ENCODE measurements around the gene VIPAS39. TPM values are rescaled to one million over a fixed set of nuclear protein-coding genes. Genes with fewer than 3 reads are reported as not detected.

The VIPAS39 gene
- 10 to 100 TPM; 10.6 to 14.7 (median 11.9) TPM for total RNA-seq
- polyA plus RNA-seq = 8.5 TPM
- long read RNA-seq, donor 1, transcript VIPAS39-211 (20 exons, 2,562 nt) = major isoform, 8 of 10 reads
- long read RNA-seq, donor 1, partial matches to known transcripts = 2 of 10 reads
- long read RNA-seq, donor 1, other reads (novel, unspliced or antisense) = 0 of 10 reads
- long read RNA-seq, donor 2, partial matches to known transcripts = 0 of 4 reads
- long read RNA-seq, donor 2, other reads (novel, unspliced or antisense) = 3 of 4 reads
- long read RNA-seq, donor 3, transcript VIPAS39-211 (20 exons, 2,562 nt) = major isoform, 14 of 20 reads
- long read RNA-seq, donor 3, partial matches to known transcripts = 2 of 20 reads
- long read RNA-seq, donor 3, other reads (novel, unspliced or antisense) = 4 of 20 reads
- long read RNA-seq, donor 4, partial matches to known transcripts = 0 of 3 reads
- long read RNA-seq, donor 4, other reads (novel, unspliced or antisense) = 2 of 3 reads

- H3K27ac ChIP-seq (ENCODE audit: low read length) = peak within 1 kb of the TSS; percentile 95
- H3K4me3 ChIP-seq (ENCODE audit: low read length) = peak within 1 kb of the TSS; percentile 82
- intact Hi-C loops (cut with DNase I) = loop anchor here in 2 of 4 donors (5.0 to 10.0 kb wide), 2 partner anchors 87 to 135 kb away; partner anchors contain the start of genes GSTZ1 (in 1 of the 2) and POMT2 (in 1 of the 2)
- H3K9me3 ChIP-seq (ENCODE audit: control insufficient read depth, low read length) = no peaks in the 10 kb centered on the region
- H3K27me3 ChIP-seq (ENCODE audit: control insufficient read depth, insufficient read depth) = no peaks in the 10 kb centered on the region
- under 1% methylated on average over 50 of the region's 50 CpGs for WGBS
- H3K4me1 ChIP-seq (ENCODE audit: control insufficient read depth, insufficient read depth, low read length) = no peaks in the 10 kb centered on the region
- ATAC-seq (peak; percentile 99), DNase-seq (peak; percentile 95 to 97 (median 95))
These were observed at the start of gene VIPAS39, which contains the start of gene AHSA1 for GRCh38 chr14:77457522-77458248. TSS of gene VIPAS39 (minus strand) at chr14:77457601. CDS start at chr14:77454102, 3,499 bp downstream. TSS of gene AHSA1 (plus strand) at chr14:77458093. CDS start at chr14:77458190, 97 bp downstream.

DNA sequence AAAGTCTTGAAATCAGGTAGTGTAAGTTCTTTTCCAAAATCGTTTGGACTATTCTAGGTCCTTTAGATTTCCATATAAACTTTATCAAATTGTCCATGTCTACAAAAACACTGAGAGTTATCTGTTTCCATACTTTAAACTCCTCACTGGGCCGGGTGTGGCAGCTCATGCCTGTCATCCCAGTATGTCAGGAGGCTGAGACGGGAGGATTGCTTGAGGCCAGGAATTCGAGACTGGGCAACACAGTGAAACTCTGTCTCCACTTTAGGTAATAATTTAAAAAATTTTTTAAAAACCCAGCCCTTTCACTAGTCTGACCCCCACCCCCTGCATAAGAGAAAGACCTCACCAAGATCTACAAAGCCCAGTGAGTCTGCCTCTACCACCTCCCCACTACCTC is 47.6 kb upstream of the VIPAS39 start:
- intact Hi-C loops (cut with DNase I) = no loop called here
- Histone ChIP-seq H3K4me1 (ENCODE audit: control insufficient read depth, insufficient read depth, low read length) (no peaks in the 10 kb centered on the region), H3K4me3 (ENCODE audit: low read length) (no peak overlapping the region), H3K27me3 (ENCODE audit: control insufficient read depth, insufficient read depth) (no peaks in the 10 kb centered on the region), H3K9me3 (ENCODE audit: control insufficient read depth, low read length) (no peaks in the 10 kb centered on the region), H3K27ac (ENCODE audit: low read length) (no peak overlapping the region)
- ATAC-seq = no peak
- WGBS = 71% methylated on average over 4 of the region's 4 CpGs
- DNase-seq = no peak

DNA sequence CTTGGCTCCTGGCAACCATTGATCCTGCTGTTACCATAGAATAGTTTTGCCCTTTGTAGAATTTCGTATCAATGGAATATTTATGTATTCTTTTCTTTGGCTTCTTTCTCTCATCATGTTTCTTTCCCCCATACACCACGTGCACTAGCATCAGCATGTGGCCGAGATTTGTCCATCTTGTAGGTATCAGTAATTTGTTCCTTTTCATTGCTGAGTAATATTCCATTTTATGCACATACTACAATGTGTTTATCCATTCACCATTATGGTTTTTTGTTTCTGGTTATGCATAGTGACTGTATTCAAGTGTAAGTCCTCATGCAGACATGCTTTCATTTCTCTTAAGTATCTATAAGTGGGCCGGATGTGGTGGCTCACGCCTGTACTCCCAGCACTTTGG is 45.7 kb upstream of the VIPAS39 start:
- no peaks in the 10 kb centered on the region for H3K27me3 ChIP-seq (ENCODE audit: control insufficient read depth, insufficient read depth)
- WGBS = 97% methylated on average over 5 of the region's 5 CpGs
- ATAC-seq = no peak
- H3K9me3 ChIP-seq (ENCODE audit: control insufficient read depth, low read length) = no peaks in the 10 kb centered on the region
- H3K27ac ChIP-seq (ENCODE audit: low read length) = no peak overlapping the region
- DNase-seq = no peak
- no peak overlapping the region for H3K4me3 ChIP-seq (ENCODE audit: low read length)
- no peaks in the 10 kb centered on the region for H3K4me1 ChIP-seq (ENCODE audit: control insufficient read depth, insufficient read depth, low read length)
- intact Hi-C loops (cut with DNase I) = no loop called here

DNA sequence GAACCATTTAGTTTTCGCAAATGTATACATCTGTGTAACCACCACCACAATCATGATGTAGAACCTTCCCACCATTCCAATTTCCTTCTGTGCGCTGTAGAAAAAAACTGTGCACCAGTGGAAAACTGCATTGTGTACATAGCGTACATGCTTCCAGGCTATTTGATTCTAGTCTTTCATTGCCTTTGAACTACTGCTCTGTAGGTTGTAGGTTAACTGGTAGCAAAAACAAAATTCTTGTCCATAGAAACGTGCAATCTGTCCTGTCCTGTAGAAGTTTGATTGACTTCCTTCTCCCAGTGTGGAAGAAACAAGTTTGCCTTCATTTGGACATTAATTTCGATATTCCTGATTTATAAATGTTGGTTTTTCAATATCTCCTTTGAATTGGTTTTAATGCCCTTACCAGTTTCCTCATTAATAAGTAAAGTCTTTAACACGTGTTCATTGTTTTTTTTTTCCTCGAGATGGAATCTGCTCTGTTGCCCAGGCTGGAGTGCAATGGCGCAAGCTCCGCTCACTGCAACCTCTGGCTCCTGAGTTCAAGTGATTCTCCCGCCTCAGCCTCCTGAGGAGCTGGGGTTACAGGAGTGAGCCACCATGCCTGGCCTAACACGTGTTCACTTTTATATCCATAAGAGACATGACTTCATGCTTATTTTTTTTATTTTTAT is 44.8 kb upstream of the VIPAS39 start:
- Histone ChIP-seq H3K4me3 (ENCODE audit: low read length) (no peak overlapping the region), H3K9me3 (ENCODE audit: control insufficient read depth, low read length) (no peaks in the 10 kb centered on the region), H3K27me3 (ENCODE audit: control insufficient read depth, insufficient read depth) (no peaks in the 10 kb centered on the region), H3K4me1 (ENCODE audit: control insufficient read depth, insufficient read depth, low read length) (no peaks in the 10 kb centered on the region), H3K27ac (ENCODE audit: low read length) (no peak overlapping the region)
- intact Hi-C loops (cut with DNase I) = no loop called here
- ATAC-seq = no peak
- WGBS = 80% methylated on average over 11 of the region's 11 CpGs
- DNase-seq = no peak

- H3K4me1 ChIP-seq (ENCODE audit: control insufficient read depth, insufficient read depth, low read length) = peaks cover 3% of the 10 kb centered on the region
- intact Hi-C loops (cut with DNase I) = no loop called here
- ATAC-seq (peak; percentile 18), DNase-seq (peak in 1 of 3 donors; percentile 53)
- WGBS = 3% methylated on average over 53 of the region's 53 CpGs
- peak overlapping the region; percentile 49 for H3K4me3 ChIP-seq (ENCODE audit: low read length)
- no peaks in the 10 kb centered on the region for H3K27me3 ChIP-seq (ENCODE audit: control insufficient read depth, insufficient read depth)
- H3K9me3 ChIP-seq (ENCODE audit: control insufficient read depth, low read length) = no peaks in the 10 kb centered on the region
- H3K27ac ChIP-seq (ENCODE audit: low read length) = no peak overlapping the region
These were observed 41.7 kb upstream of the VIPAS39 start for GRCh38 chr14:77498984-77499527.

GRCh38 chr14:77498120-77498979 is 40.9 kb upstream of the VIPAS39 start, which contains the start of gene ISM2:
TSS of gene ISM2 (minus strand) at chr14:77498816. CDS start at chr14:77498793, 23 bp downstream.
- ATAC-seq (peak; percentile 79 to 83), DNase-seq (peak; percentile 31 to 69 (median 58))
- no peaks in the 10 kb centered on the region for H3K9me3 ChIP-seq (ENCODE audit: control insufficient read depth, low read length)
- H3K4me1 ChIP-seq (ENCODE audit: control insufficient read depth, insufficient read depth, low read length) = peaks cover 3% of the 10 kb centered on the region
- H3K27me3 ChIP-seq (ENCODE audit: control insufficient read depth, insufficient read depth) = no peaks in the 10 kb centered on the region
- H3K27ac ChIP-seq (ENCODE audit: low read length) = no peak within 1 kb of the TSS
- WGBS = 2% methylated on average over 104 of the region's 104 CpGs
- intact Hi-C loops (cut with DNase I) = no loop called here
- peak within 1 kb of the TSS; percentile 49 for H3K4me3 ChIP-seq (ENCODE audit: low read length)

GRCh38 chr14:77495334-77495733 is 37.9 kb upstream of the VIPAS39 start:
- DNase-seq (no peak), ATAC-seq (no peak)
- Histone ChIP-seq H3K9me3 (ENCODE audit: control insufficient read depth, low read length) (no peaks in the 10 kb centered on the region), H3K4me3 (ENCODE audit: low read length) (no peak overlapping the region), H3K27me3 (ENCODE audit: control insufficient read depth, insufficient read depth) (no peaks in the 10 kb centered on the region), H3K27ac (ENCODE audit: low read length) (no peak overlapping the region), H3K4me1 (ENCODE audit: control insufficient read depth, insufficient read depth, low read length) (peaks cover 3% of the 10 kb centered on the region)
- WGBS = 38% methylated on average over 7 of the region's 7 CpGs
- intact Hi-C loops (cut with DNase I) = no loop called here

- intact Hi-C loops (cut with DNase I) = no loop called here
- Histone ChIP-seq H3K9me3 (ENCODE audit: control insufficient read depth, low read length) (no peaks in the 10 kb centered on the region), H3K4me3 (ENCODE audit: low read length) (no peak overlapping the region), H3K4me1 (ENCODE audit: control insufficient read depth, insufficient read depth, low read length) (peaks cover 3% of the 10 kb centered on the region), H3K27me3 (ENCODE audit: control insufficient read depth, insufficient read depth) (no peaks in the 10 kb centered on the region), H3K27ac (ENCODE audit: low read length) (no peak overlapping the region)
- DNase-seq (no peak), ATAC-seq (no peak)
- 90% methylated on average over 5 of the region's 5 CpGs for WGBS
These were observed 33.7 kb upstream of the VIPAS39 start for GRCh38 chr14:77491056-77491455.

DNA sequence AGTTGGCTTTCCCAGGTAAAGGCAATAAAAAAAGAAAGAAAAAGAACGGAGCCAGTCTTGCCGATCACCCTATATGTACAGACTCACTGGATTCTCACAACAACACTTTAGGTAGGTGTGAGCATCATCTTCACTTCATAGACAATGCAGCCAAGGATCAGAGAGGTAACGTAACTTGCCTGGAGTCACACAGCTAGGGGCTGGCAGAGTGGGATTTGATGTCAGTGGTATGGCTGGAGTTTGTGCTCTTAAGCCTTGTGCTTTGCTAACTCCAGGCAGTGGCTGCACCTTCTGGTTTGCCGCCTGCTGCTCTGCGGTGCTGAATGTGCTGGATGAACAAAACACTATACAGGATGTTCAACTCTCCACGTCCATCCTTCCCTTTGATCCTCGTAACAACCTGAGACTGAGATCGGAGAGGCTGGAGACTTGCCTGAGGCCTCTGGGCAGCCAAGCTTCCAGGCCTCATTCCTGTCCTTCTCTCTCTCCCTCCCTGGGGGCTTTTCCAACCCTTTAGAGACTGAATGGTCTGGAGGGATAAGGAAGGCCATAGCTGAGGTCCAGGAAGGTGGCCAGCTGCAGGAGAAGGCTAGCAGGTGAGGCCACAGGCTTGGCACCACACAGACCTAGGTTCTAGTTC is 33.1 kb upstream of the VIPAS39 start:
- 82% methylated on average over 8 of the region's 8 CpGs for WGBS
- intact Hi-C loops (cut with DNase I) = no loop called here

More for the DNA sequence above, 33.1 kb upstream of the VIPAS39 start:
- no peaks in the 10 kb centered on the region for H3K9me3 ChIP-seq (ENCODE audit: control insufficient read depth, low read length)
- H3K4me3 ChIP-seq (ENCODE audit: low read length) = no peak overlapping the region
- H3K27ac ChIP-seq (ENCODE audit: low read length) = no peak overlapping the region
- H3K27me3 ChIP-seq (ENCODE audit: control insufficient read depth, insufficient read depth) = no peaks in the 10 kb centered on the region
- peaks cover 1% of the 10 kb centered on the region for H3K4me1 ChIP-seq (ENCODE audit: control insufficient read depth, insufficient read depth, low read length)
- DNase-seq = no peak
- no peak for ATAC-seq
